IMR-90 (cell line): ENCODE results near the gene PPDPF.

Experiments
- BHLHE40 ChIP-seq: fragments of 150-350 bp; IDR thresholded peaks from 2 replicates; pipeline ENCODE4 v1.6.1; 2016; ENCODE audit warnings: mild to moderate bottlenecking, low read depth, low read length
- CEBPB ChIP-seq: IDR thresholded peaks from 2 replicates; pipeline ENCODE4 v1.6.1; 2012; ENCODE audit warnings: low read depth, low read length, improper control_type of control experiment
- CHD1 ChIP-seq: IDR thresholded peaks from 2 replicates; pipeline ENCODE4 v1.6.1; 2012; ENCODE audit warnings: low read depth, low read length, improper control_type of control experiment
- CTCF ChIP-seq: conservative IDR thresholded peaks from 2 replicates; pipeline ENCODE4 v1.5.1; 2012; ENCODE audit warnings: mild to moderate bottlenecking, low read depth, low read length, improper control_type of control experiment
- MAFK ChIP-seq: IDR thresholded peaks from 2 replicates; pipeline ENCODE4 v1.6.1; 2012; ENCODE audit warnings: low read depth, low read length, improper control_type of control experiment
- MXI1 ChIP-seq: IDR thresholded peaks from 2 replicates; pipeline ENCODE4 v1.6.1; 2012; ENCODE audit warnings: low read depth, mild to moderate bottlenecking, low read length, moderate library complexity, borderline replicate concordance
- NFE2L2 ChIP-seq: fragments of 150-350 bp; IDR thresholded peaks from 2 replicates; pipeline ENCODE4 v1.6.1; 2016; ENCODE audit warnings: low read depth, mild to moderate bottlenecking, low read length
- POLR2A ChIP-seq: IDR thresholded peaks from 2 replicates; pipeline ENCODE4 v1.6.1; 2012; ENCODE audit warnings: mild to moderate bottlenecking, low read depth, low read length
- RAD21 ChIP-seq: IDR thresholded peaks from 2 replicates; pipeline ENCODE4 v1.6.1; 2012; ENCODE audit warnings: low read length, improper control_type of control experiment
- RCOR1 ChIP-seq: IDR thresholded peaks from 2 replicates; pipeline ENCODE4 v1.6.1; 2012; ENCODE audit warnings: mild to moderate bottlenecking, low read length, improper control_type of control experiment; ENCODE audit not compliant: insufficient replicate concordance
- RFX5 ChIP-seq: IDR thresholded peaks from 2 replicates; pipeline ENCODE4 v1.8.0; 2012; ENCODE audit warnings: low read depth, mild to moderate bottlenecking, low read length, moderate library complexity
- SMC3 ChIP-seq: fragments of 150-350 bp; IDR thresholded peaks from 2 replicates; pipeline ENCODE4 v1.6.1; 2016; ENCODE audit warnings: low read depth, mild to moderate bottlenecking, antibody characterized with exemption, low read length, moderate library complexity
- TF ChIP-seq, protein P1 (sequence below): fragments of 150-350 bp; IDR thresholded peaks from 2 replicates; pipeline ENCODE4 v1.6.1; 2016; ENCODE audit warnings: low read depth, mild to moderate bottlenecking, low read length, moderate library complexity, borderline replicate concordance
- TF ChIP-seq, protein P2 (sequence below): fragments of 150-350 bp; IDR thresholded peaks from 2 replicates; pipeline ENCODE4 v1.6.1; 2017; ENCODE audit warnings: mild to moderate bottlenecking, antibody characterized with exemption, low read length, low read depth

DNA sequence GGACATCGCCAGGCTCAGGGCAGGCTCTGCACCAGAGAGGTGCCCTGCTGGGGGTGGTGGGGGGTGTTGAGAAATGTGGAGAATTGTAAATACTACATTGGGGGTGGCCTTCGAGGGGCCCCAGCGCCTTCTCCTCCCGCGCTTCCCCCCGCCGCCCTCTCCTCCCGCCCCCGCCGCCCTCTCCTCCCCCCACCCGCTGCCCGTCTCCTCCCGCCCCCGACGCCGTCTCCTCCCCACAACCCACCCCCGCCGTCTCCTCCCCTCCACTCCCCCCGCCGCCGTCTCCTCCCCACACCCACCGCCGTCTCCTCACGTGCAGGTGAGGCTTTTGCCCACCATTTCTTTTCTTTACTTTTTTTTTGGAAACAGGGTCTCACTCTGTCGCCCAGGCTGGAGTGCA lies 28.5 kb downstream of the PPDPF start:
- no peak for TF ChIP-seq BHLHE40
- TF ChIP-seq, protein P1, sequence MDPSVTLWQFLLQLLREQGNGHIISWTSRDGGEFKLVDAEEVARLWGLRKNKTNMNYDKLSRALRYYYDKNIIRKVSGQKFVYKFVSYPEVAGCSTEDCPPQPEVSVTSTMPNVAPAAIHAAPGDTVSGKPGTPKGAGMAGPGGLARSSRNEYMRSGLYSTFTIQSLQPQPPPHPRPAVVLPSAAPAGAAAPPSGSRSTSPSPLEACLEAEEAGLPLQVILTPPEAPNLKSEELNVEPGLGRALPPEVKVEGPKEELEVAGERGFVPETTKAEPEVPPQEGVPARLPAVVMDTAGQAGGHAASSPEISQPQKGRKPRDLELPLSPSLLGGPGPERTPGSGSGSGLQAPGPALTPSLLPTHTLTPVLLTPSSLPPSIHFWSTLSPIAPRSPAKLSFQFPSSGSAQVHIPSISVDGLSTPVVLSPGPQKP = no peak
- no peak for TF ChIP-seq CTCF
- TF ChIP-seq POLR2A = no peak
- TF ChIP-seq, protein P2, sequence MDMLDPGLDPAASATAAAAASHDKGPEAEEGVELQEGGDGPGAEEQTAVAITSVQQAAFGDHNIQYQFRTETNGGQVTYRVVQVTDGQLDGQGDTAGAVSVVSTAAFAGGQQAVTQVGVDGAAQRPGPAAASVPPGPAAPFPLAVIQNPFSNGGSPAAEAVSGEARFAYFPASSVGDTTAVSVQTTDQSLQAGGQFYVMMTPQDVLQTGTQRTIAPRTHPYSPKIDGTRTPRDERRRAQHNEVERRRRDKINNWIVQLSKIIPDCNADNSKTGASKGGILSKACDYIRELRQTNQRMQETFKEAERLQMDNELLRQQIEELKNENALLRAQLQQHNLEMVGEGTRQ = no peak
- no peak for TF ChIP-seq MAFK
- TF ChIP-seq CHD1 = no peak
- no peak for TF ChIP-seq NFE2L2
- no peak for TF ChIP-seq RFX5
- TF ChIP-seq RAD21 = no peak
- no peak for TF ChIP-seq MXI1
- TF ChIP-seq RCOR1 = no peak
- TF ChIP-seq SMC3 = no peak
- no peak for TF ChIP-seq CEBPB
